Measurements from ENCODE around the gene DLEC1. TPM values are rescaled to one million over a fixed set of nuclear protein-coding genes. Genes with fewer than 3 reads are reported as not detected.

The DLEC1 gene
- total RNA-seq, 8 experiments from 2014 or later, result 0.27 to 3.5 (median 0.81) TPM

GRCh38 chr3:38136393-38136776 is 97.4 kb downstream of the DLEC1 start:
- in situ Hi-C loops (cut with MboI; ENCODE audit: low pct_unique_long_range_greater_than_20kb in 2 of 9, low sequenced_read_pairs in 9 of 9, unreplicated experiment in 9 of 9), result no loop called here
- WGBS, 10 experiments, result 0 to 17% (median 4%) methylated on average over 1 to 18 of the region's 20 CpGs; no CpG with 5 or more reads in 5 of the 10 experiments
- peaks cover 12 to 16% of the 10 kb centered on the region in 2 donors for H3K4me1 ChIP-seq (replicated peaks in 1 of 2)
- peak in 6 of 8 experiments; percentile 0 to 12 (median 3) for ATAC-seq (replicated peaks in 6 of 8)
- peak overlapping the region; percentile 78 to 97 (median 88) for H3K4me3 ChIP-seq
- peak overlapping the region; percentile 42 to 64 for H3K27ac ChIP-seq

GRCh38 chr3:38136777-38137614 is 98.0 kb downstream of the DLEC1 start, which contains the start of gene ACAA1:
Gene ACAA1 (minus strand): TSS chr3:38137127. CDS start chr3:38137035, 92 bp downstream.
- ATAC-seq (replicated peaks in 6 of 8), result peak; percentile 82 to 98 (median 97)
- H3K4me1 ChIP-seq (replicated peaks in 1 of 2), result peaks cover 12 to 16% of the 10 kb centered on the region in 2 donors
- H3K27ac ChIP-seq, result peak within 1 kb of the TSS; percentile 42 to 64
- WGBS, 10 experiments, result 0 to 3% (median 0%) methylated on average over 1 to 11 of the region's 66 CpGs; no CpG with 5 or more reads in 4 of the 10 experiments
- in situ Hi-C loops (cut with MboI; ENCODE audit: low pct_unique_long_range_greater_than_20kb in 2 of 9, low sequenced_read_pairs in 9 of 9, unreplicated experiment in 9 of 9), result no loop called here
- peak within 1 kb of the TSS; percentile 78 to 97 (median 88) for H3K4me3 ChIP-seq

- in situ Hi-C loops (cut with MboI; ENCODE audit: low pct_unique_long_range_greater_than_20kb in 2 of 9, low sequenced_read_pairs in 9 of 9, unreplicated experiment in 9 of 9), result no loop called here
- H3K27ac ChIP-seq, result peak overlapping the region; percentile 30 to 57
- peak in 1 of 8 experiments; percentile 20 for ATAC-seq (replicated peaks in 6 of 8)
- peaks cover 12 to 16% of the 10 kb centered on the region in 2 donors for H3K4me1 ChIP-seq (replicated peaks in 1 of 2)
- whole genome bisulfite sequencing, 10 experiments, result 0 to 67% (median 21%) methylated on average over 2 to 13 of the region's 22 CpGs; no CpG with 5 or more reads in 1 of the 10 experiments
- peak overlapping the region; percentile 78 to 97 (median 88) for H3K4me3 ChIP-seq
These were observed 98.8 kb downstream of the DLEC1 start for GRCh38 chr3:38137615-38138348.

- Histone ChIP-seq H3K27ac (peak within 1 kb of the TSS; percentile 30 to 57), H3K4me3 (peak within 1 kb of the TSS; percentile 78 to 97 (median 88)), H3K4me1 (replicated peaks in 1 of 2) (peaks cover 12 to 16% of the 10 kb centered on the region in 2 donors)
- in situ Hi-C loops (cut with MboI; ENCODE audit: low pct_unique_long_range_greater_than_20kb in 2 of 9, low sequenced_read_pairs in 9 of 9, unreplicated experiment in 9 of 9), result no loop called here
- peak in 3 of 8 experiments; percentile 13 to 26 (median 22) for ATAC-seq (replicated peaks in 6 of 8)
- 6 to 31% methylated on average over 10 to 23 of the region's 65 CpGs; no CpG with 5 or more reads in 8 of the 10 experiments for WGBS, 10 experiments
These were observed 99.6 kb downstream of the DLEC1 start, which contains the start of gene MYD88 for GRCh38 chr3:38138349-38139190. Gene MYD88 (plus strand): TSS chr3:38138661. CDS start chr3:38138701, 40 bp downstream.

- peaks cover 12 to 16% of the 10 kb centered on the region in 2 donors for H3K4me1 ChIP-seq (replicated peaks in 1 of 2)
- ATAC-seq (replicated peaks in 6 of 8), result no peak
- H3K27ac ChIP-seq, result no peak overlapping the region
- H3K4me3 ChIP-seq, result peak overlapping the region; percentile 10 to 41 (median 40)
- in situ Hi-C loops (cut with MboI; ENCODE audit: low pct_unique_long_range_greater_than_20kb in 2 of 9, low sequenced_read_pairs in 9 of 9, unreplicated experiment in 9 of 9), result no loop called here
- 28 to 33% methylated on average over 3 to 4 of the region's 8 CpGs; no CpG with 5 or more reads in 8 of the 10 experiments for WGBS, 10 experiments
These were observed 100.2 kb downstream of the DLEC1 start for GRCh38 chr3:38139191-38139590.

- Histone ChIP-seq H3K4me1 (replicated peaks in 1 of 2) (peaks cover 12 to 16% of the 10 kb centered on the region in 2 donors), H3K27ac (no peak overlapping the region), H3K4me3 (peak overlapping the region in 1 of 5 donors; percentile 41)
- WGBS, 10 experiments, result 90 to 100% (median 99%) methylated on average over 1 to 6 of the region's 7 CpGs; no CpG with 5 or more reads in 4 of the 10 experiments
- in situ Hi-C loops (cut with MboI; ENCODE audit: low pct_unique_long_range_greater_than_20kb in 2 of 9, low sequenced_read_pairs in 9 of 9, unreplicated experiment in 9 of 9), result no loop called here
- no peak for ATAC-seq (replicated peaks in 6 of 8)
These were observed 100.6 kb downstream of the DLEC1 start for GRCh38 chr3:38139652-38140051.

GRCh38 chr3:38140326-38141172 is 101.5 kb downstream of the DLEC1 start:
- Histone ChIP-seq H3K4me3 (no peak overlapping the region), H3K4me1 (replicated peaks in 1 of 2) (peaks cover 9 to 15% of the 10 kb centered on the region in 2 donors), H3K27ac (no peak overlapping the region)
- in situ Hi-C loops (cut with MboI; ENCODE audit: low pct_unique_long_range_greater_than_20kb in 2 of 9, low sequenced_read_pairs in 9 of 9, unreplicated experiment in 9 of 9), result no loop called here
- ATAC-seq (replicated peaks in 6 of 8), result no peak
- WGBS, 10 experiments, result 67 to 100% (median 90%) methylated on average over 1 to 6 of the region's 13 CpGs; no CpG with 5 or more reads in 3 of the 10 experiments

- Histone ChIP-seq H3K4me1 (replicated peaks in 1 of 2) (peaks cover 6 to 11% of the 10 kb centered on the region in 2 donors), H3K27ac (no peak overlapping the region), H3K4me3 (no peak overlapping the region)
- ATAC-seq (replicated peaks in 6 of 8), result no peak
- 60 to 86% (median 81%) methylated on average over 1 to 3 of the region's 7 CpGs; no CpG with 5 or more reads in 4 of the 10 experiments for WGBS, 10 experiments
- in situ Hi-C loops (cut with MboI; ENCODE audit: low pct_unique_long_range_greater_than_20kb in 2 of 9, low sequenced_read_pairs in 9 of 9, unreplicated experiment in 9 of 9), result no loop called here
These were observed 102.4 kb downstream of the DLEC1 start for GRCh38 chr3:38141173-38141951.

- Histone ChIP-seq H3K27ac (no peak overlapping the region), H3K4me3 (no peak overlapping the region), H3K4me1 (replicated peaks in 1 of 2) (peaks cover 6 to 11% of the 10 kb centered on the region in 2 donors)
- 50 to 100% (median 80%) methylated on average over 1 of the region's 2 CpGs; no CpG with 5 or more reads in 5 of the 10 experiments for whole genome bisulfite sequencing, 10 experiments
- ATAC-seq (replicated peaks in 6 of 8), result no peak
- in situ Hi-C loops (cut with MboI; ENCODE audit: low pct_unique_long_range_greater_than_20kb in 2 of 9, low sequenced_read_pairs in 9 of 9, unreplicated experiment in 9 of 9), result no loop called here
These were observed 102.9 kb downstream of the DLEC1 start for GRCh38 chr3:38141952-38142273.

- ATAC-seq (replicated peaks in 6 of 8), result no peak
- H3K27ac ChIP-seq, result no peak overlapping the region
- no peak overlapping the region for H3K4me3 ChIP-seq
- WGBS, 10 experiments, result 75 to 100% (median 94%) methylated on average over 1 of the region's 1 CpG; no CpG with 5 or more reads in 6 of the 10 experiments
- in situ Hi-C loops (cut with MboI; ENCODE audit: low pct_unique_long_range_greater_than_20kb in 2 of 9, low sequenced_read_pairs in 9 of 9, unreplicated experiment in 9 of 9), result no loop called here
- peaks cover 6 to 9% of the 10 kb centered on the region in 2 donors for H3K4me1 ChIP-seq (replicated peaks in 1 of 2)
These were observed 104.0 kb downstream of the DLEC1 start for GRCh38 chr3:38142959-38143358.

GRCh38 chr3:38143511-38143910 is 104.5 kb downstream of the DLEC1 start:
- ATAC-seq (replicated peaks in 6 of 8), result no peak
- Histone ChIP-seq H3K27ac (no peak overlapping the region), H3K4me3 (no peak overlapping the region), H3K4me1 (replicated peaks in 1 of 2) (peaks cover 5 to 6% of the 10 kb centered on the region in 2 donors)
- 40 to 80% (median 73%) methylated on average over 1 to 2 of the region's 3 CpGs; no CpG with 5 or more reads in 6 of the 10 experiments for WGBS, 10 experiments
- in situ Hi-C loops (cut with MboI; ENCODE audit: low pct_unique_long_range_greater_than_20kb in 2 of 9, low sequenced_read_pairs in 9 of 9, unreplicated experiment in 9 of 9), result no loop called here

All from motor neuron (in vitro differentiated cells).